ENCODE data around the gene RPL36AL.

The RPL36AL gene

GRCh38 chr14:49617852-49618519 is 2.4 kb downstream of the RPL36AL start:
- H3K4me3 ChIP-seq (ENCODE audit: extremely low read depth, insufficient read depth, low read length, poor library complexity, severe bottlenecking), result no peak overlapping the region
- 94 to 96% methylated on average over 2 to 6 of the region's 6 CpGs for WGBS, 2 experiments (ENCODE audit: insufficient coverage in 2 of 2)

GRCh38 chr14:49615776-49616175 is 4.7 kb downstream of the RPL36AL start:
- Histone ChIP-seq H3K36me3 (ENCODE audit: control insufficient read depth, insufficient read depth, low read length) (peaks cover 43% of the 10 kb centered on the region), H3K27ac (ENCODE audit: low read depth, low read length, severe bottlenecking) (no peak overlapping the region), H3K4me3 (ENCODE audit: extremely low read depth, insufficient read depth, low read length, poor library complexity, severe bottlenecking) (no peak overlapping the region), H3K9me3 (ENCODE audit: control insufficient read depth, low read length) (no peaks in the 10 kb centered on the region), H3K4me1 (ENCODE audit: control insufficient read depth, insufficient read depth, low read length, poor library complexity, severe bottlenecking) (no peaks in the 10 kb centered on the region)
- WGBS, 2 experiments (ENCODE audit: insufficient coverage in 2 of 2), result 94 to 100% methylated on average over 3 to 4 of the region's 6 CpGs

More at GRCh38 chr14:49617852-49618519, 2.4 kb downstream of the RPL36AL start:
- H3K36me3 ChIP-seq (ENCODE audit: control insufficient read depth, insufficient read depth, low read length), result peaks cover 44% of the 10 kb centered on the region
- H3K27ac ChIP-seq (ENCODE audit: low read depth, low read length, severe bottlenecking), result no peak overlapping the region
- H3K4me1 ChIP-seq (ENCODE audit: control insufficient read depth, insufficient read depth, low read length, poor library complexity, severe bottlenecking), result peaks cover 6% of the 10 kb centered on the region
- no peaks in the 10 kb centered on the region for H3K9me3 ChIP-seq (ENCODE audit: control insufficient read depth, low read length)

- Histone ChIP-seq H3K36me3 (ENCODE audit: control insufficient read depth, insufficient read depth, low read length) (peaks cover 49% of the 10 kb centered on the region), H3K4me1 (ENCODE audit: control insufficient read depth, insufficient read depth, low read length, poor library complexity, severe bottlenecking) (no peaks in the 10 kb centered on the region), H3K27ac (ENCODE audit: low read depth, low read length, severe bottlenecking) (no peak overlapping the region), H3K9me3 (ENCODE audit: control insufficient read depth, low read length) (no peaks in the 10 kb centered on the region), H3K4me3 (ENCODE audit: extremely low read depth, insufficient read depth, low read length, poor library complexity, severe bottlenecking) (no peak overlapping the region)
- WGBS, 2 experiments (ENCODE audit: insufficient coverage in 2 of 2), result no CpG with 5 or more reads among the region's 2 CpGs
Measured at GRCh38 chr14:49614196-49614595, 6.2 kb downstream of the RPL36AL start.

GRCh38 chr14:49612671-49613070 is 7.8 kb downstream of the RPL36AL start:
- Histone ChIP-seq H3K9me3 (ENCODE audit: control insufficient read depth, low read length) (no peaks in the 10 kb centered on the region), H3K4me1 (ENCODE audit: control insufficient read depth, insufficient read depth, low read length, poor library complexity, severe bottlenecking) (peaks cover 5% of the 10 kb centered on the region), H3K36me3 (ENCODE audit: control insufficient read depth, insufficient read depth, low read length) (peaks cover 47% of the 10 kb centered on the region), H3K27ac (ENCODE audit: low read depth, low read length, severe bottlenecking) (no peak overlapping the region), H3K4me3 (ENCODE audit: extremely low read depth, insufficient read depth, low read length, poor library complexity, severe bottlenecking) (no peak overlapping the region)
- 93% methylated on average over 7 to 8 of the region's 8 CpGs for WGBS, 2 experiments (ENCODE audit: insufficient coverage in 2 of 2)

- peaks cover 47% of the 10 kb centered on the region for H3K36me3 ChIP-seq (ENCODE audit: control insufficient read depth, insufficient read depth, low read length)
- H3K9me3 ChIP-seq (ENCODE audit: control insufficient read depth, low read length), result no peaks in the 10 kb centered on the region
- H3K4me3 ChIP-seq (ENCODE audit: extremely low read depth, insufficient read depth, low read length, poor library complexity, severe bottlenecking), result no peak overlapping the region
- H3K27ac ChIP-seq (ENCODE audit: low read depth, low read length, severe bottlenecking), result no peak overlapping the region
- WGBS, 2 experiments (ENCODE audit: insufficient coverage in 2 of 2), result 100% methylated on average over 1 to 2 of the region's 4 CpGs
- H3K4me1 ChIP-seq (ENCODE audit: control insufficient read depth, insufficient read depth, low read length, poor library complexity, severe bottlenecking), result peaks cover 5% of the 10 kb centered on the region
Measured at GRCh38 chr14:49612251-49612650, 8.2 kb downstream of the RPL36AL start.

GRCh38 chr14:49607583-49607982 is 12.8 kb downstream of the RPL36AL start:
- H3K36me3 ChIP-seq (ENCODE audit: control insufficient read depth, insufficient read depth, low read length), result peaks cover 64% of the 10 kb centered on the region
- WGBS, 2 experiments (ENCODE audit: insufficient coverage in 2 of 2), result 81 to 90% methylated on average over 4 to 6 of the region's 6 CpGs
- peaks cover 5% of the 10 kb centered on the region for H3K4me1 ChIP-seq (ENCODE audit: control insufficient read depth, insufficient read depth, low read length, poor library complexity, severe bottlenecking)
- H3K27ac ChIP-seq (ENCODE audit: low read depth, low read length, severe bottlenecking), result no peak overlapping the region
- no peaks in the 10 kb centered on the region for H3K9me3 ChIP-seq (ENCODE audit: control insufficient read depth, low read length)
- H3K4me3 ChIP-seq (ENCODE audit: extremely low read depth, insufficient read depth, low read length, poor library complexity, severe bottlenecking), result no peak overlapping the region

GRCh38 chr14:49598485-49599300 is 21.7 kb downstream of the RPL36AL start, which contains the start of gene LRR1:
LRR1 (plus strand) TSS chr14:49598940; CDS start chr14:49599021, 81 bp downstream.
- Histone ChIP-seq H3K4me3 (ENCODE audit: extremely low read depth, insufficient read depth, low read length, poor library complexity, severe bottlenecking) (peak within 1 kb of the TSS; percentile 88), H3K4me1 (ENCODE audit: control insufficient read depth, insufficient read depth, low read length, poor library complexity, severe bottlenecking) (peaks cover 4% of the 10 kb centered on the region), H3K36me3 (ENCODE audit: control insufficient read depth, insufficient read depth, low read length) (peaks cover 22% of the 10 kb centered on the region), H3K9me3 (ENCODE audit: control insufficient read depth, low read length) (no peaks in the 10 kb centered on the region), H3K27ac (ENCODE audit: low read depth, low read length, severe bottlenecking) (peak within 1 kb of the TSS; percentile 89)
- 0% methylated on average over 48 to 75 of the region's 77 CpGs for WGBS, 2 experiments (ENCODE audit: insufficient coverage in 2 of 2)

GRCh38 chr14:49598189-49598484 is 22.3 kb downstream of the RPL36AL start:
- peak overlapping the region; percentile 88 for H3K4me3 ChIP-seq (ENCODE audit: extremely low read depth, insufficient read depth, low read length, poor library complexity, severe bottlenecking)
- peak overlapping the region; percentile 89 for H3K27ac ChIP-seq (ENCODE audit: low read depth, low read length, severe bottlenecking)
- H3K4me1 ChIP-seq (ENCODE audit: control insufficient read depth, insufficient read depth, low read length, poor library complexity, severe bottlenecking), result peaks cover 4% of the 10 kb centered on the region
- 0 to 1% methylated on average over 9 to 14 of the region's 15 CpGs for WGBS, 2 experiments (ENCODE audit: insufficient coverage in 2 of 2)
- no peaks in the 10 kb centered on the region for H3K9me3 ChIP-seq (ENCODE audit: control insufficient read depth, low read length)
- H3K36me3 ChIP-seq (ENCODE audit: control insufficient read depth, insufficient read depth, low read length), result peaks cover 17% of the 10 kb centered on the region

- Histone ChIP-seq H3K4me3 (ENCODE audit: extremely low read depth, insufficient read depth, low read length, poor library complexity, severe bottlenecking) (no peak overlapping the region), H3K27ac (ENCODE audit: low read depth, low read length, severe bottlenecking) (peak overlapping the region; percentile 12), H3K4me1 (ENCODE audit: control insufficient read depth, insufficient read depth, low read length, poor library complexity, severe bottlenecking) (peaks cover 4% of the 10 kb centered on the region), H3K36me3 (ENCODE audit: control insufficient read depth, insufficient read depth, low read length) (no peaks in the 10 kb centered on the region), H3K9me3 (ENCODE audit: control insufficient read depth, low read length) (no peaks in the 10 kb centered on the region)
- 85 to 100% methylated on average over 2 to 3 of the region's 4 CpGs for WGBS, 2 experiments (ENCODE audit: insufficient coverage in 2 of 2)
Measured at GRCh38 chr14:49594347-49595091, 25.9 kb downstream of the RPL36AL start.

- no peak overlapping the region for H3K4me3 ChIP-seq (ENCODE audit: extremely low read depth, insufficient read depth, low read length, poor library complexity, severe bottlenecking)
- no CpG with 5 or more reads among the region's 3 CpGs for WGBS, 2 experiments (ENCODE audit: insufficient coverage in 2 of 2)
- H3K27ac ChIP-seq (ENCODE audit: low read depth, low read length, severe bottlenecking), result no peak overlapping the region
- no peaks in the 10 kb centered on the region for H3K9me3 ChIP-seq (ENCODE audit: control insufficient read depth, low read length)
- H3K4me1 ChIP-seq (ENCODE audit: control insufficient read depth, insufficient read depth, low read length, poor library complexity, severe bottlenecking), result peaks cover 4% of the 10 kb centered on the region
- no peaks in the 10 kb centered on the region for H3K36me3 ChIP-seq (ENCODE audit: control insufficient read depth, insufficient read depth, low read length)
Measured at GRCh38 chr14:49593016-49593415, 27.4 kb downstream of the RPL36AL start.
